Activated CD4-positive, CD25-positive, alpha-beta regulatory T cell (primary cell): ENCODE results near the gene GGNBP2.
"Not testable (repeated sequence)": the region's sequence is repeated elsewhere in the genome, so short reads cannot be mapped to it uniquely, and the experiment has no call there.

ENCODE experiments used
- DNase-seq, 4 experiments: peaks; one replicate each; lab custom pipeline; 2025; lab: John Stamatoyannopoulos, UW

The GGNBP2 gene

DNA sequence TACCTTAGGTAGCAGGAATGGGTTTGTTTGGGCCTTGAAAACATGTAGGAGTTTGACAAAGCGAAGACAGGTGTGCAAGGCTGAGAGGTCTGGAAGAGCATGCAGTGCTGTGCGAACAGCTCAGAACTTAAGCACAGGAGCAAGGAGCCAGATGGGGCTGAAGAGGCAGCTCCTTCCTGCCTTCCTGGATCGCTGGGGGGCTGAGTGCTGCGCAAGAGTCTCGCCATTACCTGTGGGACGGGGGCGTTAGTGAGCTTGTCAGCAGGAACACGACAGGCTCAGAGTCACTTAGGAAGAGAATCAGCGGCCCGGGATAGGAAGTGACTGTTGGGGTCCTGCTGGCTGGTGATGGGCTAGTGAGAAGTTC is 56.2 kb downstream of the GGNBP2 start:
- DNase-seq, result no peak

DNA sequence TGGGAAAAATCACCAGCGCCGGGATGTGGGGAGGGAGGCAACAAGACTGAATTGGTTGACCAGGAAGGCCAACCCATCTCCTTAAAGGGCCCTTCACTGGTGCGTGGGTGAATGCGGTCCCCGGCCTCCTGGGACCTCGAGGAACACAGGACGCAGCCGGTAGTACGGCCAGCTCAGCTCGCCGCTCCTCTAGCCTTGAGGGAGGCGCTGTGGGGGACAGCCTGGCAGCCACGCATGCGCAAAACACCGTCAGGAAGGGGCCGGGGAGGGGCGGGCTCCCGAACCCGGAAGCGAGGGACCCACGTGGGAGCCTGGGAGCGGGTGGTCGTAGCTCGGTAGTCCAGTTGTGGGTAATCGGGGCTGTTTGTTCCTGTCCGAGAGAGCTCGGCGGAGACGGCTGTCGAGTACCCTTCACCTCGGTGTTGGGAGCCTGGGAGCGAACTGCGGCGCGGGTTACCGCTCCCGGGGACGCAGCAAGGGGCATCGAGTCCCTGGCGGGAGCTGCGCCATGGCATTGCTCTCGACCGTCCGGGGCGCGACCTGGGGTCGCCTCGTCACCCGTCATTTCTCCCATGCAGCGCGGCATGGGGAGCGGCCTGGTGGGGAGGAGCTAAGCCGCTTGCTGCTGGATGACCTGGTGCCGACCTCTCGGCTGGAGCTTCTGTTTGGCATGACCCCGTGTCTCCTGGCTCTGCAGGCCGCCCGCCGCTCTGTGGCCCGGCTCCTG is 56.7 kb downstream of the GGNBP2 start, which contains the start of gene MRM1:
MRM1 (plus strand) TSS at position 281 of the 727 bp plus-strand sequence; CDS start at position 509, 228 bp downstream.
- DNase-seq, result peak; percentile 74 to 81 (median 78)

DNA sequence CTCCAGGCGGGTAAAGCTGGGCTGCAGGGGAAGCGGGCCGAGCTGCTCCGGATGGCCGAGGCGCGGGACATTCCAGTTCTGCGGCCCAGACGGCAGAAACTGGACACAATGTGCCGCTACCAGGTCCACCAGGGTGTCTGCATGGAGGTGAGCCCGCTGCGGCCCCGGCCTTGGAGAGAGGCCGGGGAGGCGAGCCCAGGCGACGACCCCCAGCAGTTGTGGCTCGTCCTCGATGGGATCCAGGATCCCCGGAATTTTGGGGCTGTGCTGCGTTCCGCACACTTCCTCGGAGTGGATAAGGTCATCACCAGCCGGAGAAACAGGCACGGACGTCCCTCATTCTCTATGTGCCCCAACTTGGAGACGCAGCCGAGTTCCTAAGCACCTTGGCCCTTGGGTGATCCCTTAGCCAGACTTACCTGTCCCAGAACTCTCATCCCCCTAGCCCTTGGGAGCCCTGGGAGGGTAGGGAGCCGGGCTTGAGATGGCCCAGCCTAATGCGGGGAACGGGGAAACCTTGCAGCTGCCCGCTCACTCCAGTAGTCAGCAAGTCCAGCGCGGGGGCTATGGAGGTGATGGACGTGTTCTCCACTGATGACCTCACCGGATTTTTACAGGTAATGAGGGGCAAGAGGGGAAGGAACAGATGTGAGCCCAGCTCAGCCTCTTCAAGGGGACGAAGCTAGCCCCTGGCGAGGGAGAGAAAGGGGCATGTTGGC is 57.5 kb downstream of the GGNBP2 start:
- DNase-seq, result no peak

DNA sequence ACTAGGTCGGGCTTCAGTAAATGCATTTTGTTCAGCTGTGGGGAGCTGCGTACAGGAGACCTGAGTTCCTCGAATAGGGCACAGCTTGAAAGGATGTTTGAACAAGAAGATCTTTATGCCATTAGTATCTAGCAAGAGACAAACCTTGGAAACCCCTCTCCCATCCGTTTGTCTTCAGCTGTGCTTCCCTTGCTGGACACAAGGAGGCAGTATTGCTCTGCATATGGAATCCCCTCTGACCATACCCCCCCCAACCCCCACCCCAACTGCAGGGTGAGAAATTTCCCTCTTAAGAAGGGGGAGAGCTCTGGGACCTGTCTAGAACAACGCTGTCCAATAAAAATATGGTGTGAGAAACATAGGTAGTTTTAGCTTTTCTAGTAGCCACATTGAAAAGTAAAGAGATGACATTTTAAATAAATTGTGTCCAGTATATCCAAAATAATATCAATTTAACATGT is 58.2 kb downstream of the GGNBP2 start:
- peak; percentile 16 to 50 (median 36) for DNase-seq

DNA sequence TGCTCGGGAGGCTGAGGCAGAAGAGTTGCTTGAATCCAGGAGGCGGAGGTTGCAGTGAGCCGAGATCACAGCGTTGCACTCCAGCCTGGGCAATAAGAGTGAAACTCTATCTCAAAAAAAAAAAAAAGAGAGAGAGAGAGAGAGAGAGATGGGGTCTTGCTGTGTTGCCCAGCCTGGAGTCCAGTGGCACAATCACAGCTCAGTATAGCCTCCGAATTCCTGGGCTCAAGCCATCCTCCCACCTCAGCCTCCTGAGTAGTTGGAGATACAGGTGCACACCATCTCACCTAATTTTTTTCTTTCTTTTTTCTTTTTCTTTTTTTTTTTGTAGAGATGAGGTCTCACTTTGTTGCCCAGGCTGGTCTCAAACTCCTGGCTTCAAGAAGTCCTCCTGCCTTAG is 60.3 kb downstream of the GGNBP2 start:
- DNase-seq, result not testable (repeated sequence)

DNA sequence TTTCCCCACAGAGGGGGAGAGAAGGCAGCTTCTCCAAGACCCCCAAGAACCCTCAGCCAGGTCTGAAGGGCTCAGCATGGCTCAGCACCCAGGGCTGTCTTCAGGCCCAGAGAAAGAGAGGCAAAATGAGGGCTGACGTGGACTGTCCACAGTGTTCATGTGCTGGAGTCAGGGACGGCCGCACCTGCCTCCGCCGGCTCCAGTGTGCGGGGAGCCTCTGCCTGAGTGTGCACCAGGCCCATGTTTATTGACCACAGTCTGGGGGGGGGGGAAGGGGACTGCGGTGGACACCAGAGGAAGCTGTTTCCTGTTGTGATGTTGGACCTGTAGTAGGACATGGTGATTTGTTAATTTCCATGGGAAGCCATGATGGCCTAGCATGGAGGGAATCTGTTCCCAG is 63.6 kb downstream of the GGNBP2 start:
- no peak for DNase-seq

DNA sequence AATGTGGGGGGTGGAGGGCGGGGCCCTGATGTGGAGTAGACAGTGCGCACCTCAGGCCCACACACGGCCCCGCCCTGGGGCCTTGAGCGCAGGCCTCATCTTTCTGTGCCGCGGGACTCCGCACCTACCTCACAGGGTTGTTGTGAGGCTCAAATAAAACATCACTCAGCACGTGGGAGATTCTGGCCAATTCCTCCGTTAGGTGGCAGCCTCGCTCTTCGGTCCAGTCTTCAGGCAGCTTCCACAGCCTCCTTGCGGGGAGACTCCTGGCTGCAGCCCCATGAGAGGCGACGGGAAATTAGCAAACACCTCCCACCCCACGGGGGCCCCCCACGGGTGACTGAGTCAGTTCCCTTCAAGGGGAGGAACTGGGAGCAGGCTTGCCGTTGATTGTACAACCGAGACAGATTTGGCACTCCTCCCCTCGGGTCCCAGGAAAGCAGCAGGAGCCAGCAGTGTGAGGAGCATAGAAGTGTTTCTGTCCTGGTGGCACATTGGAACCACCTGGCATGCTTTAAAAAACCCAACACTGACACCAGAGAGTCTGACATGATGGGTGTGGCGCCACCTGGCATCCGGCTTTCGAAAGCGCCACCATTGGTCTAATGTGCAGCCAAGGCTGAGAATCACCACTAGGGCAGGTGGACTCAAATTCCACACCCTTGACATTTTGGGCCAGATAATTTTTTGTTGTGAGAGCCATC is 64.2 kb downstream of the GGNBP2 start:
- no peak for DNase-seq

DNA sequence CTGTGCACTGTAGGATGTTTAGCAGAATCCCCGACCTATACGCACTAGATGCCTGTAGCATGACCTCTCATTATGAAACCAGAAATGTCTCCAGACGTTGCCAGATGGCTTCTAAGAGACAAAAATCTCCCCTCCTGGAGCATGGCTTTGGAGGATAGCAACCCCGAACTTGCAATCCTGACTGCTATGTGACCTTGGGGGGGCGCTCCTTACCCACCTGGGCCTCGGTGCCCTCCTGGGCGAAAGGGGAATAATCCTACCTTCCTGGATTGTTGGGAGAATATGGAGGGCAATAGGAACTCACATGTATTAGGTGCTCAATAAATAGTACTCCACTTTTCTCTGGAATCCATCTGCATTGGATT is 64.8 kb downstream of the GGNBP2 start:
- DNase-seq, result no peak

DNA sequence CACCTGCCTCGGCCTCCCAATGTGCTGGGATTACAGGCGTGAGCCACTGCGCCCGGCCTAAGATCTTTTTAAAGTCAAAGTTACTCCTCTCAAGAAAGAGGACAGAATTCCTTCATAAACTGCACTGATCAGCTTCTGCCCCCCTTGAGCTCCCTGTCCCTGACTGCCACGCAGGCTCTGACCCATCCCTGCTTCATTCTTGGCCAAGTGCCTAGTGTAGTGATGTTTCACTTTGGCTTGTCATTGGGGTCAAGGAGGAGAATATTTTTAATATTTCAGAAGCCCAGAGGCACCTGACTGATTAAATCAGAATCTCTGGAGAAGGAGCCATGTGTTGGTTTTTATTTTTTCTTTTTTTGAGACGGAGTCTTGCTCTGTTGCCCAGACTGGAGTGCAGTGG is 65.8 kb downstream of the GGNBP2 start:
- no peak for DNase-seq

DNA sequence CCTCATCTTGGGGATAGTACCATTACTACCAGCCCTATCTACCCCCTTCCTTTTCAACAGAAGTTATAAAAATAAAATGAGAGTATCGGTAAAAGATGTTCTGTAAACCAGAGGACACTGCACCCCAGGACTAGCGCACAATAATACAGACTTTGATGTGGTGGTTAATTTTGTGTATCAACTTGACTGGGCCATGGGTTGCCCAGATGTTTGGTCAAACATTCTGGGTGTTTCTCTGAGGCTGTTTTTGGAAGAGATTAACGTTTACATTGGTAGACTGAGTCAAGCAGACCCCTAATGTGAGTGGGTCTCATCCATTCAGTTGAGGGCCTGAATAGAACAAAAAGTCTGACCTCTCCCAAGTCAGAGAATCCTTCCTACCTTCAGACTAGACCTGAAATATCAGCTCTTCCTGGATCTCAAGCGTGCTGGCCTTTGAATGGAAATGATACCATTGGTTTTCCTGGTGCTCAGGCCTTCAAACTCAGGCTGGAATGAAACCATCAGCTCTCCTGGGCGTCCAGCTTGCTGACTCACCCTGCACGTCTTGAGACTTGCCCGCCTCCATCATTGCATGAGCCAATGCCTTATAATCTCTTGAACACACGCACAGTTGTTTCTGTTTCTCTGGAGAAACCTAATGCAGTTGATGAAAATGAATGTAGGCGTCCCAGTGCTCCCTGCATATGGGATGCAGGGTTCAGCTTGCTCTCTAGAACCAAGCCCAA is 66.8 kb downstream of the GGNBP2 start:
- DNase-seq, result no peak

DNA sequence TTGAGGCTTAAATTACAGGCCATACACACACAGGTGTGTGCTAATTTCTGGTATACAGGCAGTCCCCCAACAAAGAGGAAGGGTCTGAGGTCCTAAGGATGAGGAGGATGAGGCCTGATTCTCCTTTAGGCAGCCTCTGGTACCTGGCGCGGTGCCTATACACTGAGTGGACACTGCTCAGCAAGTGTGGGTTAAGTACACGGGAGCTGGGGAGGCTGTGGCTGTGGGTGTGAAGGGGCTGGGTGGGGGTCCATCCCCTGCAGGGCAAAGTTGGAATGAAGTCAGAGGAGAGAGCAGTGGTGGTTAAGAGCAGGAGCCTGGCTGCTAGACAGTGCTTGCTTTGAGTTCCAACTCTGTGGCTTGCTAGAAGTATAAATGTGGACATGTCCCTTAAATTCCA is 67.6 kb downstream of the GGNBP2 start:
- DNase-seq, result no peak

DNA sequence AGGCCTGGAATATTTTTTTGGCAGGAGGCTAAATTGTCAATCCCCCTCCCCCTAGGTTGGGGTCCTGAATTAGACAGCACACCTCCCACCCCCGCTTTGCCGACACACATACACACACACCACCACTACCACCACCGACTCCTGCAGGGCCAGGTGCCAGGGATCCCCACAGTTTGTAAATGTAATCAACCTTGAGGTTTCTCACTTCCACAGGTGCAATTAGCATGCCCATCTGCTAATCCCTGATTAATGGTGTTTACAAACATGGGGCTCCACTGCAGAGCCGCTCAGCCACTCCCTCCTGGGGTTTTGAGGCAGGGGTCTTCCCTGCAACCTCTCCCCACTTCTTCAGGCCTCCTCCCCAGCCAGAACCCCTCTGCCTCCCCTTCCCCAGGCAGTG is 68.4 kb downstream of the GGNBP2 start:
- DNase-seq, result no peak

DNA sequence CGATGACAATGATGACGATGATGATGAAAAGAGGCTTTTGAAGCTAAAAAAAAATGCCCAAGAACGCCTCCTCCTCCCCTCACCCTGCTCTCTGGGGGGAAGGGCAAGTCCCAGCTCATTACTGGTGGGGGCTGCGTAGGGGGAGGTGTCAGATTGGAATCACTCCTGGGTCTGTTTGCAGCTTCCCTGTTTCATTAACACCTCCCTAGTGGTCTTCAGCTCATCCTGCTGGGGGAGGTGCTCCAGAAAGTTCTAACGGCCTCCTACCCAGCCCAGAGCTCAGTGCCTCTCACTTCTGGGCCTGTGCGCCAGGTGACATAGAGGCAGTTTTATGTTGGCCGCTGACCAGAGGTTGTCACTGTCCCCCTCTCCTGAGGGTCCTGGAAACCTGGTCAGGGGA is 69.4 kb downstream of the GGNBP2 start:
- no peak for DNase-seq

DNA sequence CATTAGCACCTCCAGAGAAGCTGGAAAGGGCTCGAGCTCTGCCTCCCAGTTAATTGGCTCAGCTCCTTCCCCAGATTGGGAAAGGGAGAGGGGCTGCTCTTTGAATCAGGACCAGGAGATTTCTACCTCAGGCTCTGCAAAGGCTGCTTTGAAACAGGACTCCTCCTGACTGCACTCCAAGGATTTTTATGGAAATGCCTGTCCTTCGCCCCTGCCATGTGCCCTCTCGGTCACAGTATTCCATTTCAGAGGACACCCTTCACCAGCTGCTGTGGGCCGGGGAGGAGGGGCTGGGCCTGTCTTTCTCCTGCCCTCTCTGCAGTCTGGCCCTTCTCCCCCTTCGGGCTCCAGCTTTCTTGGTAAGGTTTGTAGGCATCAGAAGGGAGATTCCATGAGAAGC is 70.2 kb downstream of the GGNBP2 start:
- DNase-seq, result no peak

DNA sequence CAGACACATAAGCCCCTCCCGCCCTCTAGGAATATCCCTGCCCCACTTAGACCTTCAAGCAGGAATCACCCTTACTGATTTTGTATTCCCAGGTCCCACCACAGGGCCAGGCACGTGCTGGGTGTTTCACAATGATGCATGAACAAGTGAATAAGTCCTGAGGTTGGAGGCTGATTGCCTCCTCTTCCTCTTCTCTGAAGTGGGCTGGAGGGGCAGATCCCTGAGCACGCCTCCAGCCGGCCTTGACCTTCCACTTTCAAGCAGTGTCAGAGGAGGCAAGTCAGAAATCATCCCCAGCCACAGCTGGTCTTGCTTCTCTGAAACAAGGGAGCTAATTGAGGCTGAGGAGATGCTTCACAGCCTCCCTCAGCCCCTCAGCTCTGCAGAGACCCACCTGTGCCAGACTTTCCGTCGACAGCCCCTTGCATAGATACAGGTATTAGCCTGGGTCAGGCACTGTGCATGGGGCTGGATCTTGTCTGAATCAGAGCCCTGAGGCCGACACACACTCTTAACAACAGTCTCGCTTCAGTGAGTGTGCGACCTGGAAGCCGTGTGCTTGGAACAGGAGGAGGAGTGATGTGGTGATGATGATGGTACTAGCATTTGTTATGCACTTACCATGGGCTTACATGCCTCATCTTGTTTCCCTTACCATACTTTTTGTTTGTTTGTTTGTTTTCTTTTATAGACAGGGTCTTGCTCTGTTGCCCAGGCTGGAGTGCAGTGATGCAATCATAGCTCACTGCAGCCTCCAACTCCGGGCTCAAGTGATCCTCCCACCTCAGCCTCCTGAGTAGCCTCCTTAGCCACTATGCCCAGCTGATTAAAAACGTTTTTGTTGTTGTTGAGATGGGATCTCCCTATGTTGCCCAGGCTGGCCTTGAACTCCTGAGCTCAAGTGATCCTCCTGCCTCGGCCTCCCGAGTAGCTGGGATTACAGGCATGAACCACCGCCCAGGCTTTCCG is 71.6 kb downstream of the GGNBP2 start:
- DNase-seq, result no peak

DNA sequence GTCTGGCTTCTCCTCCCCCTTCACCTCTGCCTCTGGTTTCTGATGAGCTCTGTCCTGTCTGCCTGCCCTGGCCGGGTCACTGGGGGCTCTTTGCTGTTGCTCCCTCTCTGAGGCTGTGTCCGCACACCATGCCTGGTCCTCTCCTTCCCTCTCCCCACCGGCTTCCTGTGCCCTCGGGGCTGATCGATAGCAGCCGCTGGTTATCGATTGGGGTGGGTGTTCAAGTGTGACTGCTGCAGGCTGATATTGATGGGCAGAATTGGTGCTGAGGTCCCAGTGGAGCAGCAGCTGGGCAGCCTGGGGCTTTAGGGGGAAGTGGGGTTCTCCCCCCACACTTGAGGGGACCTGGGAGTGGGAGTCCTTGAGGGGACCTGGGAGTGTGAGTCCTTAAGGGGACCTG is 73.1 kb downstream of the GGNBP2 start:
- no peak for DNase-seq

DNA sequence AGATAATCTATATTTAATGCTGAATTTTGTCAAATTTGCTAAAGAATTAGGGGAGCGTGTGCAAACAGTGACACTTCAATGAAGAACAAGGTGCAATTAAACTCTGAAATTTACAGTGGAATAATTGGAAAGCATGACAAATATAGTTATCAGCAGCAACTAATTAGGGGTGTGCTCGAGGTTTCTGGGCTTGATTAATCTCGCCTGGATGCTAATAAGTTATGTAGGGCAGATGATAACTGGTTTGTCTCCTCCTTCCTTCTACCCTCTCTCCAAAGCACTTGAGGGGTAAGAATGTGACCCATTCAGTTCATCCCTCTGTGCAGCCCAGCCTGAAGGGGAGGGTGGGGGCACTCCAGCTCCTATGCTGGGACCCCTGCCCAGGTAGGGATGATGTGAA is 78.6 kb downstream of the GGNBP2 start:
- no peak for DNase-seq

DNA sequence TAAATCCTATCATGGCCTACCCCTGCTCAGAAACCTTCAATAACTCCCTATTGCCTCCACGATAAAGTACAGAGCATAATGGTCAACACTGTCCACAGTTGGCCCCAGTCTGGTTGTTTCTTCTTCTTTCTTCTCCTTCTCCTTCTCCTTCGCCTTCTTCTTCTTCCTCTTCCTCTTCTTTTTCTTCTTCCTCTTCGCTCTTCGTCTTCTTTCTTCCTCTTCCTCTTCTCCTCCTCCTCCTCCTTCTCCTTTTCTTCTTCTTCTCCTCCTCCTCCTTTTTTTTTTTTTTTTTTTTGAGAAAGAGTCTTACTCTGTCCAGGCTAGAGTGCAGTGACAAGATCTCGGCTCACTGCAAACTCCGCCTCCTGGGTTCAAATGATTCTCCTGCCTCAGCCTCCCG is 80.5 kb downstream of the GGNBP2 start:
- no peak for DNase-seq

DNA sequence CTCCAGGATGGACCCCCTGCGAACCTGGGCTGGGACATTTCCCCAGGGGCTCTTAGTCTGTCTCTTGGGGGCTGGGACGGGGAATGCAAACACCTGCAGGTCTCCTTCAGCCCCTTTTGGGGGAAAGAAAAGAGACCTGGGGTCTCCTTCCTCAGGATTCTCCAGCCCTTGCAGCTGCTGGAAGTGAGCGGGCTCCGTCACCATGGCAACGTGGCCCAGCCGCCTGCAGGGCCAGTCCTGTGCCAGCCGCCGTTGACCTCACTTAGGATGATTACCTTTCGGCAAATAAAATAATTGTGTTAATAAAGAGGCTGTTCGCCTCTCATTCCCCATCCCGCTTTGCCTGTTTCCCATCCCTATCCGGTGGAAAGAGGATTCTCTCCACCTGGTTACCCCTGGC is 82.4 kb downstream of the GGNBP2 start:
- no peak for DNase-seq

DNA sequence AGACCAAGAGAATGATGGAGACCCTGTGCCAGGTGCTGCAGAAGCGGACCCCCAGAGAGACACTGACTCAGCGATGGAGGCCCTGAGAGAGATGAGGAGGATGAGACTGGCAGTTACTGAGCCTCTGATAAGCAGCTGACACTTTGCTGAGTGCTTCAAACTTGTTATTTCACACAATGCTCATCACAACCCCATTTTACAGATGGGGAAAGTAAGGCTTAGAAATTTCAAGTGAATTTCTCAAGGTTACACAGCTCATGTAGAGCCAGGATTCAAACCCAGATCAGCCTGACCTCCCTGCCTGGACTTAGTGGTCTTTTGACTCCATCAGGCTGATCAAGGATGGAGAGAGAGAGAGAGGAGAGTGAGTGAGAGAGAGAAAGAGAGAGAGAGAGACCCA is 83.9 kb downstream of the GGNBP2 start:
- DNase-seq, result no peak

DNA sequence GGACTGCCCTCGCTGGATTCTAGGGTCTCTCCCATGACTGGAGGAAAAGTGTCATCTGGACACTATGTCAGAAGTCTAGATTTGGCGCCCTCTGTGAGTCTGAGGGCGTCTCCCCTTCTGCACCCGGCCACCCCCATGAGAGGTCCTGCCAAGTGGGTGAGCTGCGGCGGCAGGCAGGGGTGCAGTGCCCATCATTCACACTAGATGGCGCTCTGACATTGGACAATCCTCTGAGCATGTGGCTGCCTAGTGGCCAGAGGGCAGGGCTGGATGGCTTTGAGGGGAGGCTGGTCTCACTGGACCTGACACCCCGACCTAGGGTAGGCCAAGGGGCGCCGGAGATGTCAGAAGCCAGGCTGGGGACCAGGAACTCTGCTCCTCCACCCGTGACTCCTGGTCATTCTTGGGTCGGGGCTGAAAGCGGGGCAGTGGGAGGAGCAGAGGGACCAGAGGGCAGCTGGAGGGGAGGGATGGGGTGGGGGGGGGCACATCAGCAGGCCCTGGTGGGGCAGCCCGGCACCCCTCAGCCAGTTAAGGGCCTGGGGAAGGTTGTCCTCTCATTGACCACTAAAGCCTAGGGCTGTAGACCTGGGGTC is 84.6 kb downstream of the GGNBP2 start:
- peak; percentile 55 to 74 (median 64) for DNase-seq
